NCI-H2196 (cell line): ENCODE measurements around the gene SMIM12.

Source experiments
- DNase-seq: peaks from one replicate; lab custom pipeline; 2025; ENCODE audit not compliant: unreplicated experiment; lab: John Stamatoyannopoulos, UW

The SMIM12 gene

DNA sequence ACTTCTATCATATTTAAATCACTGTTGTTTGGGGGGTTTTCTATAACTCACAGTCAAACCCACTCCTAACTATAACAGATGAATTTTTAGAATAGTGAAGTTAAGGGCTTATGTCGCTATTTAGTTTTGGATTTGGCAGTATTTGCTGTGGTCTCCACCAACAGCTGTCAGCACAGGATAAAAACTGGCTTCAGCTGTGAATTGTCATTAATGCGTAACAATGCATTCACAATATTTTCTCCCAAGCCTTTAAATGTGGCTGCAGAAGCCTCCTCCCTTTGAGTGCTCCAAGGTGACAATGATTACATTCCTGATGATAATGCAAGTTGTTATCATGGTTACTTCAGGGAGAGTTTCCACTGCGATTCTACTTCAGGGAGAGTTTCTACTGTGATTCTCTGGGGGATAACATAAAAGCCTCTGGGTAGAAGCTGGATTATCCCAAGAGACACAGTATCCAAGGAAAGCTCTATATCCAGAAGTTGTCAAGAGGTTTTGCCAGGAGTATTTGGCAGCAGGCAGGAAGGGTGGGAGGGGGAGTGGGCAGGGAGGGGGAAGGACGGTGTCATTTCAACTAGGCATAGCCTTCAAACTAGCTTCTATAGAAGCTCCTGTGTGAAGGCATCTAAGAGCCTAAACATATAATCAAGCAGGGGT lies 14.9 kb upstream of the SMIM12 start:
- DNase-seq = no peak

DNA sequence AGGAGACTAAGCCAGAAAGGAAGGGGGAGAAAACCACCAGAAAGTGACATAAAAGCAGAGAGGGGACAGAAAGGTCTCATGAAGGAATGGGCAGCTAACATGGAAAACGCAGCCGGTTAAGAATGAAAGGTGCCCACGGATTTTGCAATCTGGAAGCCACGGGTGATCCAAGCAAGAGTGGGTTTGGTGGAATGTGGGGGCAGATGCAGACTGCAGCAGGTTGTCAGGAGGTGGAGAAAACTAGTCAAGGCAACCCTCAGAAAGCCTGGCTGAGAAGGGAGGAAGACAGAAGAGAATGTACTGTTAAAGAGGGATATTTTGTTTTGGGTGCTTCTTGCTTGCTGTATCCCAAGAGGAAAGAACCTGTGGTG lies 12.6 kb upstream of the SMIM12 start:
- DNase-seq = no peak

DNA sequence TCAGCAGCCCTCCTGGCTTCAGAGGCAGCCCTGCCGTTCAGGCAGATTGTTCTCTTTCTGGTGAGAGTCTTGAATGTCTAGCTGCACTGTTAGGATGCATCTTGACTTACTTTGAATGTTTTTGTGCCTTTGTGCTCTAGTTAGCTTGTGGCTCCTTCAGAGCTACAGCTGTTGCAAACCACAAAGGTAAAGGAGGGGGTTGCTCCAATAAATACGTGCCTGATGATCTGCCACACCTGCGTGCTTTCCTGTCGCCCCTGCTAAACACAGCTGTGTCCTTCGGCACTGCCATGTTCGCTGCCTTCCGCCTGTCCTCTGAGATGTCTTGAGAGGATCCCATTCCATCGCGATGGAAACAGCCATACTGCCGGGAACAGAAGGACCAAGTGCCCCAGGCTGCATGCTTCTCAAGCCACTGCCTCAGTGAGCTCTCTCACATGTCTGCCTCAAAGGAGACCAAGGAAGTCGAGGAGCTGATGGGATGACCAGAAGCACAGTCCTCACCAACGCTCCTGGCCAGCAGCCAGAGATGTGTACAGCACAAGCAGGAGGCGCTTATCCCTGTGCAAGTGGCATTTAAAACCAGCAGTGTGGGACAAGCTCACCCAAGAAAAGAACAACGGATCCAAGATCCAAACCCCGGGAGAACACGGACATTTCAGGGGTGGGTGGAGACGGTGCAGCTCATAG lies 12.0 kb upstream of the SMIM12 start:
- no peak for DNase-seq

DNA sequence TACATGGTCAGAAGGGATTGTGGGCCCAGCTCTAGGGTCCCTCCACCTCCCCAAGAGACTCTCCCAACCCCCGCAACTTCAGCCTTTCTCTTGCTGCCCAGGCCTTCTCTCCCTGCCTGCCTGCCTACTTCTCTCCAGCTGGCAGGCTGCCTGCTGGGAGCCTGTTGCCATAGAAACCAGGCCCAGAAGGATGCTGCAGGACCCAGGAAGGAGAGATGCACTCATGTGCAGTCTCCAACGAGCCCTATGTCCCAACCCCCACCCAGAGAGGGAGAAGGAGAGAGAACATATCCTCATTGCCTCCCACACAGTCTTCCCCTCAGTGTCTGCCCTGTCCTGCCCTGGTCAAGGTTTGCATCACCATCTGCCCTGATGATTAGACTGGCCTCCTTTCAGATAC lies 10.8 kb upstream of the SMIM12 start:
- DNase-seq = peak; percentile 43

DNA sequence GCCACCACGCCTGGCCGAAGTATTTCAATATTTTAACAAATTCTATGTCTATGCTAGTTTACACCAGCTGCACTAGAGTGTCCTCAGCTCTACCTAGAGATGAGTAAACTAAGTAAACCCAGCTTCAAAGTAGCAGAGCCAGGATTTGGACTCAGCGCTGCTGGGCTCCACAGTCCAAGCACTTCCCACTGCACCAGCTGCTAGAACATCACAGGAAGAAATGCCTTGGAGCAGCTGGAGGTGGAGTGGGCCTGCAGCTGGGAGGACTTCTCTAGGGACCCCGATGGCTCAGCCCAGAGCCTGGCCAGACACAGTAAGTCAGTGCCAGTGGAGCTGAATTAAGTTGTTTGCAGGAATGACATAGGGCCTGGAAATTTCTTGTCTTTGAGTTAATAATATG lies 10.2 kb upstream of the SMIM12 start:
- DNase-seq = no peak

DNA sequence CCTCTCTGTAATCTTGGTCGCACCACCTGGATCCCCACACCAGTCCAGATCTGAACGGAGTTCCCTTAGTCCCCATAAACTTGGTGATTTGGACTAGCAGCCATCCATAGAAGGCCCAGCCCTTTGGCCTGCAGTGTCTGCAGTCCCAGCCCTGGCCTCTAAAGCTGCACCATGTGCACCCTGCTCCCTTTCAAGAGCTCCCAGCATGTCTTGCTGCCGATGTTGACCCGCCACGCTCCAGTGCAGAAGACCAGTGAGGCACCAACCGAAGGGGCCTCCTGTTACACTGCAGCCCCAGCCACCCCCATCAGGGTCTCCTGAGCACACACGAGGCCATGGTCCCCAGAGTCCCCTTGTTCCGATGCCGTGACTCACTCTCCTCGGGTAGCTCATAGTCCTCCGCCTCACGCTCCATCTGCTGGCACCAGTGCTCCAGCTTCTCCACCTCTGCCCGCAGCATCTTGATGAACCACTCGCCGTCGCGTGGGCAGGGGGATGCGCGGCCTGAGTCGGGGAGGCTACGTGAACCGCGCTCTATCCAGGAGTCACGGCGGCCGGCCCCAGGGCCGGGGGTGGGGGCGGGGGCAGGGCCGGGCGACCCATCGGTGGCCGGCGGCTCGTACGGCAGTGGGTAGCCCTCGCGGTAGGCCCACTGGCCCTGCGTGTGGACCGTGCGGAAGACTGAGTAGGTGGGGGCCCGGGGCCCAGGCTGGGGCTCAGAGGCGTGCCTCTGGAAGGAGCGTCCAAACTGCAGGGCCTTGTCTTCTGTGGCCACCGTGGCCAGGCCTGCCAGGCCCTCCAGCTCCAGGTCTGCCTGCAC lies 8.9 kb upstream of the SMIM12 start:
- no peak for DNase-seq

DNA sequence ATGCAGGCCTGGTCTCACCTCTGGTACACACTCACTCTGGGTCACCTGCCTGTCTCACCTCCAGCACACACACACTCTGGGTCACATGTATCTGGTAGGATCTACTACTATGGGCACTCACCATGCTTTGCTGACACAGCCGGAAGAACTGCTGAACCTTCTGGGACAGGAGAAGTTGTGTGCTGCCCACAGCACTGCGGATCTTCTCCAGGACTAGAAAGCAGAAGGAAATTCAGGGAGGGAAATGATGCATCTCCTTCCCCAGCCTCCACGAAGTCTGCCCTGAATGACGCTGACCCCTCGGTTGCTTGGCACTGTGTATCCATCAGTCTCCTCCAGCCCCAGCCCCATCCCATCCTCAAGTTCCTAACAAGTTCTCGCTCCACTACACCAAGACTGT lies 7.9 kb upstream of the SMIM12 start:
- no peak for DNase-seq

DNA sequence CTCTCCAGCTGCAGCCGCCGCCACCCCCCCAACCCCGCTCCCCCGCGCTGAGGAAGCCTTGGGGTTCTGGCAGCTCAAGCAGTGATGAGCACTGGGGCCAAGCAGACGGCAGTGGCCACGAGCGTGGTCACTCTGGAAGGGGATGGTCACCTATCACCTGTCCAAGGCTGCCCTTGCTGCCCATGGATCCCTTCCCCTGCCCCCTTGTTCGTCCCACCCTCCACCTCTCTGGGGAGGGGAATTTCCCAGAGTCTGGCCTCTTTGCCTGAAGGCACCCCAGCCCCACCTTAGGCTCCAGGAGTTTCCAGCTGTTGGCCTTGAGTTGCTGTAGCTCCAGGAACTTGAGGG lies 7.2 kb upstream of the SMIM12 start:
- no peak for DNase-seq

DNA sequence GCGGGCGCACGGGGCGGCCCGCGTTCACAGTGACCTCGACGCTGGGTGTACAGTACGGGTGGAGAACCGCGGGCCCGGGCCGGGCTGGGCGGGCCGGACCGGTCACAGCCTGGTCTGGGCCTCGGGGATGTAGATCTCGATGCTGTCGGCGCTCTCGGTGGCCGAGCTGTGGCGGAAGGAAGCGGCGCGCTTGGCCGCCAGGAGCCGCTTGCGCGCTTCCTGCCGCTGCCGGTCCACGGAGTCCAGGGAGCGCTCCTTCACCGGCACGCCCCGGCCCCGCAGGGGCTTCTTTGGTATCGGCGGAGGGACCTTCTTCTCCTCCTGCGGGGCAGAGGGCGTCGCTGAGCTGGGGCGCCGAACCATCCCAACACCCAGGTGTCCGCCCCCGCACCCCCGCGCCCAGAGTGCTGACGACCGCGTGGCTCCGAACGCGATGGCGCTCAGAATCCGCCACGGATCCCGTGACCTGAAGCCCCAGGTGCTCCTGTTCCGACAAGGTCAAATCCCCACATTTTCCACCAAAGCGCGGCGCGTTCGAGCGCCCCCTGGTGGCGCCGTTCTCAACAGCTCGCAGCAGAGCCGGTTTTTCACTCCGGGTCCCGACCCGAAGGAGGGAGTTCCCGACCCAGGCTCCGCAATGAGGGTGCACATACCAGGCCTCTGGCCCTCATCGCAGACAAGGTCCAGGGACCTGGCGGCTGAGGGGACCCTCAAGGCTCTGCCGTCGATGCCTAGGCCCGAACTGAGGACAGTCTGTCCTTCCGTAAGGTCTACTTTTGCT lies 6.6 kb upstream of the SMIM12 start:
- peak; percentile 87 for DNase-seq

DNA sequence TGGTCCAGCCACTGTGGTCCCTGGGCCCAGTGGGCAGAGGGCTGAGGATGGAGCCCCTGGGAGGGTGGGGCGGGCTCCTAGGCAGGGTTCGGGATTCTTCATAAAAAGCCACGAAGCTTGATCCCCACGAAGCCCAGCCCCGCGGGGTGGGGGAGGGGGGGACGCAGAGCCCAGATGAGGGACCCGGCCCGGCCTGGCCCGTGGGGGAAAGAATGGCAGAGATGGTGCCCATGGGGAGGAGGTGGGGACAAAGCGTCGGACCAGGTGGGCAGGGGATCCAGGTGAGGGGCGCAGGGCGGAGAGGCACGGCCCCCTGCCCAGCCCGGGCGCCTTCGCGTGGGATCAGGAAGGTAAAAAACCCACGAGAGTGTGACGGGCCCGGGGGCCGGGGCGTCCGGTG lies 6.0 kb upstream of the SMIM12 start:
- no peak for DNase-seq

DNA sequence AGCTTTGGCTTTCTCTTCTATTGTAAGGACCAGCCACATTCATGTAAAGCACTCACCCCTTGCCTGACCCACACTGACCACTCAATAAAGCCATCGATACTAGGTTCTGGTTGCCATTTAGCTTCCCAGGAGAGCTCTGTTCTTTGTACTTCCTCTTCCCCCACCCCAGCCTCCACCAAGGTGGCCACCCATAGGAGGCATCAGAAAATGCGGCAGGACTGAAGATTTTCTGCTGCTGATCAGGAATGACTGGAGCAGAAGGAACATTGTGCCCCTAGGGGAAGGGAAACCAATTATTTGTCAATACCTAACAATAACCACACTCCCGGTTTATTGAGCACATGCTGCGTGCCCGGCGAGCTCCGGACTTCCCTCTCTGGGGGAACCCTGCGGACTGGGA lies 5.2 kb upstream of the SMIM12 start:
- no peak for DNase-seq

DNA sequence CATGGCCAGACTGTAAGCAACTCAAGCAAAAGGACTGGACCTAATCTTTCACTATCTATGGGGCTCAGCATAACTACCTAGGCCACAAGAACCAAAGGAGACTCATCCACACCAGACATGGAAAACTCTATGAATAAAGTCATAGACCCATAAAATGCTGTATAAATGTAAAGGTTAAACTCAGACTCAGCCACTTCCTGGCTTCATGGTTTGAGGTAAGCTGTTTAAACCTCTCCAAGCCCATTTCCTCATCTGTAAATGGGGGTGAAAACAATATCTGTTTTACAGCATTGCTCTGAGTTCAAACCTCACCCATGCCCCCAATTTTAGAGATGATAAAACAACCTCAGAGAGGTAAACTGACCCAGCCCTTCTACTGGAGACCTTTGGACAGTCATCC lies 4.0 kb upstream of the SMIM12 start:
- DNase-seq = no peak

DNA sequence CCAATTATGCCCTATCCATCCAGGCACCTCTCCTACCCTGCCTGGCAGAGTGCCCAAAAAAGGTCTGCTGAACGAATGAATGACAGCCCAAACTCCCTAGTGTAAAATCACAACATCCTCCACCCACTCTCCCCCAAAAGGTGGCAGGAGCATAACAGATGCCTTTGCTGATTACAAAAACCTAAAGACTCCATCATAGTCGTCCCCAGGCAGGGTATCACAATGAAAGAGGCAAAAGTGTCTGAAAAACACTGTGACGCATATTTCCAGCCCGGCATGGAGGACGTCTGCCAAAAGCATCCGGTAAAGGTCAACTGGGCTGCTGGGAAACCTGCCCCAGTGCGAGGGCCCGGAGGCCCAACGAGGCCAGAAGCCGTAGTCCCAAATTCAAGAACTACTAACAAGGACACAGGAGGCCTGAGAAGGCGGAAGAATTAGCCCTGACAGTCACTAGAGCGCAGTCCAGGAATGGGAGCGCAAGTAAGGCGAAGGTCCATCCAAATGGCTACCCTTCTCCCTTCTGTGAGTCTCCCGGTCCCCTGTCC lies 576 bp downstream of the SMIM12 start:
- no peak for DNase-seq

DNA sequence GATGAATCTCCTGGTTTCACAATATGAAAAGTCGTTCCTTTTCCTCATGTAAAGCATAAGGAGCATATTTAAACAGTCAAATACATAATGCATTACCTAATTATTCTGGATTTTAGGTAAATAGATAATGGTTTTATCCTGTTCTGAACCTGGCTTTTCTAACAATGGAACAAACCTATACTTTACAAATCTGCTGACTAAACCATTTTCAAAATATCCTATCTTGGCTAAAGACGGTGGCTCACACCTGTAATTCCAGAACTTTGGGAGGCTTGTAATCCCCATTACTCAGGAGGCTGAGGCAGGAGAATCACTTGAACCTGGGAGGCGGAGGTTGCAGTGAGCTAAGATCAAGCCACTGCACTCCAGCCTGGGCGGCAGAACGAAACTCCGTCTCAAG lies 2.9 kb downstream of the SMIM12 start:
- DNase-seq = no peak

DNA sequence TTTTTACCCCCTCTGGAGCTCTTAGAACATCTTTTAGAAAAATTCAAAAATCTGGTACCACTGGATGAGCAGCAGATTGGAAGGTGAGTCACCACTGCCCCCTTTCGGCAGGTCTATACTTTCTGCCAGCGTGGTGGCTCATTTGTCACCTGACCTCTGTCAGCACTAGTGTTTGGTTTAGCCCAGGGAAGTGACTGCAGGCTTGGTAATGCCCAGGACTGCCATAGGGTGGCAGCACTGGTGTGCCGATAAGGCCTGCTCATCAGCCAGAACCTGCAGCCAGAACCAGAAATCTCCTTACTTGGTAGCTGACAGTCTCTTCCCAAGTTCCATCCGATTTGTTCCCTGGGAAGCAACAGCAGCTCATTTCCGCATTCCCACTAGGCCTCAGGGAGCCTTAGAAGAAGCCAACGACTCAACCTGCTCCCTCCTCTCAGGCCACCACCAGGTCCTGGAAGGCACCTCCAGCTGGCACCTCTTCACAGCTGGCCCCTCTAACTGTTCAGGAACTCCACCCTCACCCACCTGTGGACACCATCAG lies 6.8 kb downstream of the SMIM12 start:
- DNase-seq = peak; percentile 93

DNA sequence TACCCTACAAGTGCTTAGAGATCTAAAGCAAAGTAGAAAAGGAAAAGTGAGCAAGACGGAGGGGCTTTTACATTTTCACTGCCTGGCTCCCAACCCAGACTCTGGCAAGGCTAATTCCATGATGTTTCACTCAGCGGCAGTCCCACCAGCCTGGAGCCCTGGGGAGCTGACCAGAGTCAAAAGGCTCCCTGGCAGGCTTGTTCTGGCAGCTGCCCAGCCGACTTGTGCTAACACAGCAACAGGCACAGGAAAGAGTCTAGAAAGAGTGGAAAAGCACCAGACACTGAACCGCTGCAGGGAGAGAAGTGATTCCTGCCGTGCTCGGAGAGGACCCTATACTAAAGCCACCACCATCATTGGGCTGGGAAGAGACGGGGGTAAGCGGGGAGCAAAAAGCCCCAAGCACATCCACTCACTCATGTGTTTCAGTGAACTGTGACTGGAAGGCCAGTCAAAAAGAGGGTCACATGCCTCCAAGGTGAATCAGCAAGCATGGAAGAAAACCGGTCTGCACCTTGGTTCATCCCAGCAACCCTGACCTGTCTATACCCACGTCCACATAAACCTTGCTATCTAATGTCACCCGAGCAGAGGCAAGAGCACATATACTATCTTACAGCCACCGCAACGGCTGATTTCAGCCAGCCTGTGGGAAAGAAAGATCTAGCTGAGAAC lies 8.0 kb downstream of the SMIM12 start:
- no peak for DNase-seq

DNA sequence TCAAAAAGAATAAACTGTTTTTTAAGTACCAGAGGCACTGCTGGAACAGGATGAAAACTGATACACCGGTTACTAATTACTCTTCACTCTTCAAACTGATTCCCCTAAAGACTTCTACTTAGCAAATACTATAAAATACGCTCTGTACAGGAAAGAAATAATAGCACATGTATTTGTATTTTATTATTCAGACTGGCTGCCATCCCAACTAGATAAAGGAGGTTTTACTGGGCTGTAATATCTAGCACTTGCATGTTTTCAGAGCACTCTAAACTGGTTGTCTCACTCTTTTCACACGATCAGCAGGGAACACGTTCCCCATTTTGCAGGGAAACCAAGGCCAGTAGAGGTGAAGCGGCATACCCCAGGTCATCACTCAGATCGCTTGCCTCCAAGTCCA lies 9.2 kb downstream of the SMIM12 start:
- DNase-seq = peak; percentile 16

DNA sequence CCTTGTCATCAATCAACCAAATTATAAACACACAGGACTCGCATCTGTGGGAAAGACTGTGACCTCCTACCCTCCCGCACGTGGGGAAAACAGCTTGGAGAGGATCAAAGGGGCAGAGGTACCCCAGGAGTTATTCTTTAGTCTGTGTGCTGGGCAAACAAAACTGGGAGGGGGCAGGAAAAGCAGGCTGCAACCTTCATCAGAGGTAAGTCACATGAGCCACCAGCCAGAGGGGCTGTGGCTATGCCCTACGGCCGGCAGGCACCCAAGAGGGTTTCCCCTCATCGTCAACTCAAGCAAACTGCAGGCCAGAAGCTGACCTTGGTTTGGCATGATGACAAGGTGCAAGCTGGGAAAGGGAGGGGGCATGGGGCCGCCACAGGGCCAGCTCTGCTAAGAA lies 12.5 kb downstream of the SMIM12 start:
- DNase-seq = no peak

DNA sequence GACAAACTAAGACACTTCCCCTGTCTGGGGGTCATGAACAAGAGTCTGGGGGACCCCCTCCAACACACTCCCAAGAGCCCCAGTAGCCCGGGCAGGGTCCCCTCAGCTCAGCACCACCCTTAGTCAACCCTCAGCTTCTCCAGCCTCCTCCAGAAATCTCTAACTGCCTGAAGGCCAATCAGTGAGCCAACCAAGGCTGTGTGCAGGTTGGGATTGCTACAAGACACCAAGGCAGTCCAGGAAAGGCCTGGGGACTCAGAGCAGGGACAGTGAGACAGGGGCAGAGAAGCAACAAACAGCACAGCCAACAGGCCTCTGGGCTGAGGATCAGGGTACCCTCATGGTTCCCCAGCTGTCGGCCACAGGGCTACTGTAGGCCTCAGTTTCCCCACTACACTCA lies 13.3 kb downstream of the SMIM12 start:
- DNase-seq = no peak

DNA sequence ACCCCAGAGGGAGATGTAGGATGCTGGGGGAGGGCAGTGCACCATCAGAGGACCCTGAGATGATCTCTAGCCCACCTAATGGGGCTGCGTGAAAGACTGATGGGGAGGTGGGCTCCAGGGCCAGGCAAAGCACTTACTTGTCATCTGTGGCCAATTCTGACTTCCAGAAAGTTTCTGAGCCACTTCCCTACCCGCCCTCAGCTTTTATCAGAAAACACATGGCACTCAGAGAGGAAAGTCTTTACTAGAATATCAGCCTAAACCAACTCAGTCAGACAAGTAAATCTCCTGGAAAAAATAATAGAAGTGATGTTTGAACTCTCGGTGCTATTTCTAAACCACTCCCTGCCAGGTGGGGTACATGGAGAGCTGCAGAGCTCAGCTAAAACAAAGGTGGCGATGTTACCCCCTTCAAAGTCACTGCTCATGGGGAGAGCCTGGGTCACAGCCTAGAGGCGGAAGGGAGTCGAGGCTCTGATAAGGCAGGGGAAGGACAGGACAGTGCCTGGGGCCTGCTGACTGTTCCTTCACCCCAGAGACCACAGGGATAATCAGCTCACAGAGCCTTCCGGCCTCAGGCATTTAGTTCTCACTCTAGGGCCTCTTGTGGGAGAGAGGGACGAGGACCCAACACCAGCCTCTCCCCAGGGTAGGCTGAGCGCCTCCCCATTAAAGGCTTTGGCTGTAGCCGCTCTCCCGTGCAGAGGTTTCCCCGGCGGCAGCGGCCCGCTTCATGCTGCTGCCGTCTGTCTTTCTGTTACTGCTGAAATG lies 14.2 kb downstream of the SMIM12 start:
- DNase-seq = no peak
